Upper lobe of left lung (tissue), 6 donors: Measurements from ENCODE around the gene CEP89. TPM values are rescaled to one million over a fixed set of nuclear protein-coding genes. Genes with fewer than 3 reads are reported as not detected.
"Not testable (repeated sequence)": the region's sequence is repeated elsewhere in the genome, so short reads cannot be mapped to it uniquely, and the experiment has no call there.

ENCODE experiments used
- ATAC-seq, 2 donors: fragments of 200-7000 bp; cut with Tn5 transposase; one replicate each; pipeline ENCODE4 v1.9.1; 2022; ENCODE audit warnings: mild to moderate bottlenecking in 2 of 2, moderate library complexity in 2 of 2; ENCODE audit not compliant: low FRiP score in 2 of 2
- DNase-seq, 2 donors: peaks; one replicate each; pipeline ENCODE4 v3.0.0-alpha.2; 2019 to 2020
- H3K27ac ChIP-seq, 4 donors: fragments of 200-600 bp; sonication (generic); one replicate each; pipeline ENCODE4 v1.5.1; 2016 to 2019
- H3K27me3 ChIP-seq, 4 donors: fragments of 200-600 bp; sonication (generic); one replicate each; pipeline ENCODE4 v1.5.1; 2017 to 2019
- H3K36me3 ChIP-seq, 4 donors: fragments of 200-600 bp; sonication (generic); one replicate each; pipeline ENCODE4 v1.5.1; 2016 to 2019
- H3K4me1 ChIP-seq, 4 donors: fragments of 200-600 bp; sonication (generic); one replicate each; pipeline ENCODE4 v1.5.1; 2018 to 2019
- H3K4me3 ChIP-seq, 4 donors: fragments of 200-600 bp; sonication (generic); one replicate each; pipeline ENCODE4 v1.5.1; 2017 to 2019; ENCODE audit warnings: mild to moderate bottlenecking in 2 of 4, moderate library complexity in 1 of 4
- H3K9me3 ChIP-seq, 4 donors: fragments of 200-600 bp; sonication (generic); one replicate each; pipeline ENCODE4 v1.5.1; 2018 to 2019
- CTCF ChIP-seq, 6 experiments: fragments of 450-650 bp in 4 of 6; fragments of 200-600 bp in 2 of 6; sonication (generic) in 2 of 6; IDR thresholded peaks; one replicate each; pipeline ENCODE4 v1.5.1; 2016 to 2019; ENCODE audit warnings: antibody characterized with exemption in 6 of 6
- EP300 ChIP-seq, 4 donors: sonication (generic); formaldehyde crosslinking; IDR thresholded peaks; one replicate each; pipeline ENCODE4 v1.5.1; 2017; ENCODE audit warnings: antibody characterized with exemption in 4 of 4, control low read depth in 2 of 4
- POLR2A ChIP-seq, 4 donors: fragments of 450-650 bp; IDR thresholded peaks; one replicate each; pipeline ENCODE4 v1.5.1; 2016 to 2017; ENCODE audit warnings: antibody characterized with exemption in 4 of 4, mild to moderate bottlenecking in 2 of 4
- POLR2AphosphoS5 ChIP-seq, 2 donors: sonication (generic); formaldehyde crosslinking; IDR thresholded peaks; one replicate each; pipeline ENCODE4 v1.5.1; 2017; ENCODE audit warnings: antibody characterized with exemption in 2 of 2
- WGBS, 2 donors: methylation state at CpG; one replicate each; pipeline ENCODE4 v1.1.5; 2017 to 2018; 5-methylcytosine and 5-hydroxymethylcytosine counted together
- total RNA-seq, 6 donors: library from RNA; depleted of rRNA in 4 of 6; stranded (reverse); fragments of >200 nt in 4 of 6; gene quantifications; one replicate each; pipeline versions ENCODE4 v1.1.0 to v1.2.1, GENCODE V29; 2016 to 2021
- donor health status: DM: no; HTN: no; CAD: no; lungs with moderate emphysema.
- donor health status: DM: no; HTN: yes; CAD: no; lungs with severe emphysema.

CEP89 gene
- total RNA-seq, 6 donors from 2014 or later = 10.1 to 16.0 (median 14.1) TPM

GRCh38 chr19:32858155-32858554 is 113.6 kb downstream of the CEP89 start:
- no peak for ATAC-seq
- H3K9me3 ChIP-seq = no peaks in the 10 kb centered on the region
- 90 to 93% methylated on average over 12 to 13 of the region's 13 CpGs for WGBS, 2 donors
- no peak overlapping the region for H3K27ac ChIP-seq
- no peak overlapping the region for H3K4me3 ChIP-seq
- peak in 1 of 2 donors; percentile 7 for DNase-seq
- no peaks in the 10 kb centered on the region for H3K4me1 ChIP-seq
- no peaks in the 10 kb centered on the region for H3K36me3 ChIP-seq
- TF ChIP-seq POLR2AphosphoS5 (IDR thresholded peaks at IDR 0.05) (no peak), CTCF (IDR thresholded peaks at IDR 0.05) (no peak), EP300 (IDR thresholded peaks at IDR 0.05) (no peak), POLR2A (IDR thresholded peaks at IDR 0.05) (no peak)
- no peaks in the 10 kb centered on the region for H3K27me3 ChIP-seq

GRCh38 chr19:32857584-32857983 is 114.2 kb downstream of the CEP89 start:
- ATAC-seq (no peak), DNase-seq (peak in 1 of 2 donors; percentile 7)
- 91 to 96% methylated on average over 5 of the region's 5 CpGs for whole genome bisulfite sequencing, 2 donors
- no peak overlapping the region for H3K4me3 ChIP-seq
- no peak overlapping the region for H3K27ac ChIP-seq
- no peak for TF ChIP-seq POLR2A (IDR thresholded peaks at IDR 0.05)
- TF ChIP-seq CTCF (IDR thresholded peaks at IDR 0.05) = no peak
- no peak for TF ChIP-seq EP300 (IDR thresholded peaks at IDR 0.05)
- TF ChIP-seq POLR2AphosphoS5 (IDR thresholded peaks at IDR 0.05) = no peak
- no peaks in the 10 kb centered on the region for H3K27me3 ChIP-seq
- H3K9me3 ChIP-seq = no peaks in the 10 kb centered on the region
- H3K36me3 ChIP-seq = no peaks in the 10 kb centered on the region
- H3K4me1 ChIP-seq = no peaks in the 10 kb centered on the region

GRCh38 chr19:32856818-32857217 is 114.9 kb downstream of the CEP89 start:
- WGBS, 2 donors = 96 to 98% methylated on average over 7 of the region's 7 CpGs
- ATAC-seq, H3K27ac ChIP-seq: not testable (repeated sequence)

GRCh38 chr19:32852216-32852615 is 119.5 kb downstream of the CEP89 start:
- Histone ChIP-seq H3K36me3 (no peaks in the 10 kb centered on the region), H3K27me3 (no peaks in the 10 kb centered on the region), H3K9me3 (no peaks in the 10 kb centered on the region), H3K4me3 (no peak overlapping the region), H3K27ac (no peak overlapping the region), H3K4me1 (no peaks in the 10 kb centered on the region)
- TF ChIP-seq POLR2AphosphoS5 (IDR thresholded peaks at IDR 0.05) = no peak
- TF ChIP-seq CTCF (IDR thresholded peaks at IDR 0.05) = no peak
- TF ChIP-seq EP300 (IDR thresholded peaks at IDR 0.05) = no peak
- no peak for TF ChIP-seq POLR2A (IDR thresholded peaks at IDR 0.05)
- 90 to 92% methylated on average over 6 of the region's 6 CpGs for WGBS, 2 donors
- ATAC-seq (no peak), DNase-seq (no peak)

More at GRCh38 chr19:32856818-32857217, 114.9 kb downstream of the CEP89 start:
- H3K27me3 ChIP-seq, H3K36me3 ChIP-seq, H3K4me3 ChIP-seq, H3K4me1 ChIP-seq, H3K9me3 ChIP-seq: not testable (repeated sequence)
- DNase-seq = peak in 1 of 2 donors; percentile 2

DNA sequence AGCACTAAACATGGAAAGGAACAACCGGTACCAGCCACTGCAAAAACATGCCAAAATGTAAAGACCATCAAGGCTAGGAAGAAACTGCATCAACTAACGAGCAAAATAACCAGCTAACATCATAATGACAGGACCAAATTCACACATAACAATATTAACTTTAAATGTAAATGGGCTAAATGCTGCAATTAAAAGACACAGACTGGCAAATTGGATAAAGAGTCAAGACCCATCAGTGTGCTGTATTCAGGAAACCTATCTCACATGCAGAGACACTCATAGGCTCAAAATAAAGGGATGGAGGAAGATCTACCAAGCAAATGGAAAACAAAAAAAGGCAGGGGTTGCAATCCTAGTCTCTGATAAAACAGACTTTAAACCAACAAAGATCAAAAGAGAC is 123.7 kb downstream of the CEP89 start:
- H3K27ac ChIP-seq, H3K9me3 ChIP-seq, H3K36me3 ChIP-seq, H3K27me3 ChIP-seq, H3K4me1 ChIP-seq, H3K4me3 ChIP-seq, DNase-seq, ATAC-seq: not testable (repeated sequence)
- WGBS, 2 donors = 100% methylated on average over 1 of the region's 2 CpGs

DNA sequence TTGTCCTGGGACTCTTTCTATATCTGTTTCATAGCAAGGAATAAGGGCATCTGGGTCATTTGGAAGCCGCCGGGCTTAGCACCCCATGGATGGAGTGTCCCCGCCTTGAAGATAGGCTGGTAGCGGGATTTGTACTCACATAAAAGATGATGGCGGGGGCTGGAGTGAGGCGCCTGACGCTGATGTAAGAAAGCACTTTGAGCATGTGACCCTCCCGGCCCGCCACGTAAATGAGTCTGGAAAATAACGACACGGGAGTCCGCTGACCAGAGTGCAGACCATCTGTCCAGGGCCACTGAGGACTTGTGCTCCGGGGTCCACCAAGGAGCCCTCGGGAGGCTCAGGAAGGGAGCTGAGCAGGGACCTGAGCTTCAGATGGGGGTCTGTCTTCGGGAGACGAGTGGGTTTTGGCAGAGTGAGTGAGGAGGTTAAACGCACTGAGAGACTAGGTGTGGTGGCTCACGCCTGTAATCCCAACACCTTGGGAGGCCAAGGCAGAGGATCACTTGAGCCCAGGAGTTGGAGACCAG is 128.0 kb downstream of the CEP89 start:
- no peak for ATAC-seq

More for the DNA sequence above, 128.0 kb downstream of the CEP89 start:
- Histone ChIP-seq H3K27me3 (no peaks in the 10 kb centered on the region), H3K36me3 (no peaks in the 10 kb centered on the region), H3K4me1 (no peaks in the 10 kb centered on the region), H3K4me3 (no peak overlapping the region), H3K9me3 (peaks cover 0 to 14% (median 6%) of the 10 kb centered on the region in 4 donors), H3K27ac (no peak overlapping the region)
- peak in 1 of 2 donors; percentile 5 for DNase-seq
- TF ChIP-seq POLR2A (IDR thresholded peaks at IDR 0.05) (no peak), POLR2AphosphoS5 (IDR thresholded peaks at IDR 0.05) (no peak), EP300 (IDR thresholded peaks at IDR 0.05) (no peak), CTCF (IDR thresholded peaks at IDR 0.05) (no peak)
- WGBS, 2 donors = 95 to 97% methylated on average over 19 of the region's 19 CpGs
